GM12878 (cell line): ENCODE data around the gene TGFB3. TPM values are rescaled to one million over a fixed set of nuclear protein-coding genes. Genes with fewer than 3 reads are reported as not detected.

Experiments used
- ATAC-seq: fragments of 200-7000 bp; cut with Tn5 transposase; 3 replicates; pipeline ENCODE4 v1.9.1; 2020; ENCODE audit warnings: mild to moderate bottlenecking, moderate library complexity
- BruUV-seq: library from RNA; stranded (reverse); fragments of 400-500 nt; replicated peaks from 2 replicates; lab custom pipeline; 2021; lab: Mats Ljungman, UMichigan
- CTCF ChIA-PET: fragments of 300-600 bp; sonication (Branson Sonifier 250); formaldehyde crosslinking; extraction: SDS; loops from one replicate; lab custom pipeline; 2021; ENCODE audit warnings: inconsistent platforms; lab: Yijun Ruan, JAX
- POLR2A ChIA-PET: fragments of 350-600 bp; formaldehyde crosslinking; extraction: SDS; loops from one replicate; lab custom pipeline; 2021; ENCODE audit warnings: inconsistent platforms; lab: Charles Lee
- RAD21 ChIA-PET: fragments of 300-600 bp; sonication (Branson Sonifier 250); formaldehyde crosslinking; loops from one replicate; lab custom pipeline; 2023; ENCODE audit warnings: antibody characterized with exemption; ENCODE audit not compliant: unreplicated experiment; lab: Charles Lee
- SMC1A ChIA-PET: fragments of 300-600 bp; sonication (Branson Sonifier 250); formaldehyde crosslinking; loops from one replicate; lab custom pipeline; 2023; ENCODE audit not compliant: unreplicated experiment, uncharacterized antibody; lab: Charles Lee
- DNase-seq: peaks from one replicate; pipeline ENCODE4 v3.0.0-alpha.2; 2011; ENCODE audit warnings: low read depth, low spot score
- FAIRE-seq: peaks from 3 replicates; lab custom pipeline; 2011; peaks lifted over from hg19 to GRCh38; lab: Jason Lieb, UNC
- H2AFZ ChIP-seq: 2 replicates; pipeline ENCODE4 v1.6.0; 2011; ENCODE audit warnings: low read depth, low read length, control low read depth; ENCODE audit not compliant: control insufficient read depth
- H3K27ac ChIP-seq: 2 replicates; pipeline ENCODE4 v1.5.1; 2011; ENCODE audit warnings: control low read depth; ENCODE audit not compliant: control insufficient read depth, insufficient read depth
- H3K27me3 ChIP-seq, 2 experiments: replicated peaks in 1 of 2; 2 replicates each; pipeline versions ENCODE4 v1.6.0 to v1.6.1; 2011; ENCODE audit warnings: low read length in 1 of 2; ENCODE audit not compliant: control insufficient read depth in 2 of 2, insufficient read depth in 2 of 2
- H3K36me3 ChIP-seq, 2 experiments: 2 replicates each; pipeline ENCODE4 v1.5.1; 2011; ENCODE audit warnings: low read length in 1 of 2; ENCODE audit not compliant: control insufficient read depth in 2 of 2, insufficient read depth in 2 of 2
- H3K4me1 ChIP-seq: 2 replicates; pipeline ENCODE4 v1.6.1; 2011; ENCODE audit warnings: mild to moderate bottlenecking, low read length, moderate library complexity, mixed read lengths; ENCODE audit not compliant: control insufficient read depth, insufficient read depth
- H3K4me2 ChIP-seq: 2 replicates; pipeline ENCODE4 v1.6.0; 2011; ENCODE audit warnings: control low read depth; ENCODE audit not compliant: control insufficient read depth, insufficient read depth
- H3K4me3 ChIP-seq: fragments of 200-600 bp; sonication (generic); 2 replicates; pipeline ENCODE4 v1.5.1; 2016
- H3K79me2 ChIP-seq: 2 replicates; pipeline ENCODE4 v1.6.0; 2011; ENCODE audit warnings: low read length; ENCODE audit not compliant: control insufficient read depth, insufficient read depth
- H3K9ac ChIP-seq: 2 replicates; pipeline ENCODE4 v1.8.0; 2011; ENCODE audit warnings: low read length, control low read depth, mixed read lengths; ENCODE audit not compliant: control insufficient read depth, insufficient read depth
- H3K9me3 ChIP-seq: replicated peaks from 3 replicates; pipeline ENCODE4 v1.5.1; 2011; ENCODE audit warnings: mild to moderate bottlenecking, low read length; ENCODE audit not compliant: control insufficient read depth, insufficient read depth
- H4K20me1 ChIP-seq: 2 replicates; pipeline ENCODE4 v1.6.0; 2011; ENCODE audit not compliant: control insufficient read depth, insufficient read depth
- EED ChIP-seq: sonication (generic); IDR thresholded peaks from 2 replicates; pipeline ENCODE4 v1.6.1; 2016; ENCODE audit warnings: antibody characterized with exemption, low read depth
- ETV6 ChIP-seq, 2 experiments: fragments of 450-650 bp in 1 of 2; IDR thresholded peaks in 1 of 2; conservative IDR thresholded peaks in 1 of 2; 2 replicates each; pipeline ENCODE4 v1.6.1; 2014; ENCODE audit warnings: antibody characterized with exemption in 1 of 2, borderline replicate concordance in 1 of 2, low read depth in 1 of 2, mild to moderate bottlenecking in 1 of 2, moderate library complexity in 1 of 2
- JUND ChIP-seq: IDR thresholded peaks from 2 replicates; pipeline ENCODE4 v1.6.1; 2012; ENCODE audit warnings: low read depth, mild to moderate bottlenecking, low read length, improper control_type of control experiment, moderate library complexity
- KDM1A ChIP-seq: fragments of 200-600 bp; sonication (generic); IDR thresholded peaks from 2 replicates; pipeline ENCODE4 v1.6.1; 2016; ENCODE audit warnings: borderline replicate concordance
- MYC ChIP-seq: IDR thresholded peaks from 2 replicates; pipeline ENCODE4 v1.6.1; 2011; ENCODE audit warnings: mild to moderate bottlenecking, low read length, moderate library complexity, inconsistent platforms; ENCODE audit not compliant: insufficient read depth, insufficient replicate concordance, insufficient read length, severe bottlenecking
- NR2C1 ChIP-seq: fragments of 450-650 bp; IDR thresholded peaks from 2 replicates; pipeline ENCODE4 v1.6.1; 2017; ENCODE audit warnings: antibody characterized with exemption, mild to moderate bottlenecking, moderate library complexity
- POLR2AphosphoS2 ChIP-seq: IDR thresholded peaks from 2 replicates; pipeline ENCODE4 v1.6.1; 2011; ENCODE audit warnings: low read depth, mild to moderate bottlenecking, low read length, improper control_type of control experiment, moderate library complexity
- SMAD1 ChIP-seq: fragments of 450-650 bp; IDR thresholded peaks from 2 replicates; pipeline ENCODE4 v1.6.1; 2018; ENCODE audit warnings: mild to moderate bottlenecking, low read depth; ENCODE audit not compliant: partially characterized antibody
- ZNF274 ChIP-seq: IDR thresholded peaks from one replicate; pipeline ENCODE4 v1.8.0; 2011; ENCODE audit not compliant: insufficient read length, insufficient read depth
- WGBS: methylation state at CpG from one replicate; pipeline ENCODE4 v1.1.6; 2016; ENCODE audit warnings: low lambda C conversion rate; ENCODE audit not compliant: insufficient replicate concordance, insufficient coverage; ENCODE audit errors: missing lambda C conversion rate; 5-methylcytosine and 5-hydroxymethylcytosine counted together
- in situ Hi-C: fragments of 300-500 bp; cut with MboI; formaldehyde crosslinking; loops from 9 replicates; pipeline ENCODE4 v1.14.3; 2018; ENCODE audit warnings: mixed read lengths
- intact Hi-C: fragments of 100-400 bp; cut with micrococcal nuclease; formaldehyde crosslinking; loops from one replicate; pipeline ENCODE4 v1.14.2; 2022; ENCODE audit not compliant: unreplicated experiment
- polyA plus RNA-seq, 11 experiments: library from polyadenylated mRNA; depleted of rRNA in 4 of 11; unstranded in 6 of 11; stranded (reverse) in 5 of 11; fragments of >200 nt; fragmentation: Nextera tagmentation in 4 of 11; fragmentation: Illumina TruSeq in 1 of 11; extraction: Ambion mirVana in 4 of 11; extraction: Trizol in 1 of 11; gene quantifications; 1 replicate in 1 of 11; 2 replicates in 10 of 11; pipeline versions ENCODE4 v1.2.1 to v1.2.3, GENCODE V29; 2011 to 2016; ENCODE audit warnings: inconsistent platforms in 2 of 11, missing spikeins in 2 of 11, low read depth in 1 of 11
- total RNA-seq, 4 experiments: library from RNA; depleted of rRNA in 3 of 4; stranded (reverse); fragments of >200 nt in 3 of 4; fragmentation: Illumina TruSeq in 1 of 4; extraction: Trizol in 1 of 4; gene quantifications; 2 replicates each; pipeline versions ENCODE4 v1.2.1 to v1.2.3, GENCODE V29; 2013 to 2021

TGFB3 gene
- total and polyA plus RNA-seq, 10 of the 15 experiments (the other 5 are each of a cell fraction or from before 2014, with no cell fraction given) = 0.27 to 2.6 (median 0.82) TPM

DNA sequence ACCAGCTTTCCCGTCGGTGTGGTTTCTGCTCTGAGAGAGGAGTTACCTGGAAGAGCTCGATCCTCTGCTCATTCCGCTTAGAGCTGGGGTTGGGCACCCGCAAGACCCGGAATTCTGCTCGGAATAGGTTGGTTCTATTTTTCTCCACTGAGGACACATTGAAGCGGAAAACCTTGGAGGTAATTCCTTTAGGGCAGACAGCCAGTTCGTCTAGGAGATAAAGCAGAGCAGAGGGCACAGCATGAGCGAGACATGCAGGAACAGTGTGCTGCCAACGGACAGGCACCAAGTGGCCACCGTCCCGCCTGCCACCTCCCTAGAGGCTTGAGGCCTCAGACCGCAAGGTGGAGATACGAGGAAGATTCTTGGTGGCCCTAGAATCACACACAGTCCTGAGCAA is 10.3 kb downstream of the TGFB3 start:
- intact Hi-C loops = loop anchor here (10.0 kb wide), 1 partner anchor 797 kb away; the partner anchor contains the start of gene TMED10
- FAIRE-seq = no peak

DNA sequence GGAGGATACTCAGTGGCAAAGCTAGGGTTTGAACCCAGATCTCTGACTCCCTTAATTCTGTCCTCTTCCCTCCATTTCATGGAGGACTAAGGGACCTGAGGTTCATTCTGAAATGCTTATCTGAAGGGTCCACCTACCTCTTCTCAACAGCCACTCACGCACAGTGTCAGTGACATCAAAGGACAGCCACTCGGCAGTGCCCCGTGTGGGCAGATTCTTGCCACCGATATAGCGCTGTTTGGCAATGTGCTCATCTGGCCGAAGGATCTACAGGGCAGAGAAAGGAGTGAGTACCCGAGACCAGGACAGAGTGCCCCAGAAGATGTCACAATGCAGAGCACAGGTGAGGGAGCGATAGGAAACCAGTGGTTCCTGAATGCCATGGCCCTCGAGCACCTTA is 10.8 kb downstream of the TGFB3 start:
- no peak for FAIRE-seq
- CTCF ChIA-PET = interaction anchor here (0.8 to 2.7 kb wide), 5 partner anchors 9 to 262 kb away, joined by 3 to 10 read pairs (median 4); partner anchors contain the start of gene TGFB3
- in situ Hi-C loops = no loop called here

More for the DNA sequence above, 10.3 kb downstream of the TGFB3 start:
- H3K79me2 ChIP-seq = no peaks in the 10 kb centered on the region
- no peak overlapping the region for H3K4me3 ChIP-seq
- no peaks in the 10 kb centered on the region for H4K20me1 ChIP-seq
- WGBS = 91% methylated on average over 15 of the region's 15 CpGs
- POLR2A ChIA-PET = interaction anchor here (0.7 to 0.8 kb wide), 2 partner anchors 12 to 190 kb away, joined by 3 read pairs; no protein-coding TSS in a partner anchor
- in situ Hi-C loops = no loop called here
- RAD21 ChIA-PET = interaction anchor here (1.1 kb wide), 1 partner anchor 65 kb away, joined by 3 read pairs; no protein-coding TSS in a partner anchor
- SMC1A ChIA-PET = interaction anchor here (1.8 kb wide), 1 partner anchor 65 kb away, joined by 7 read pairs; no protein-coding TSS in a partner anchor
- no peak for ATAC-seq
- TF ChIP-seq ETV6 (conservative IDR thresholded peaks at IDR 0.05 in 1 of 2, IDR thresholded peaks at IDR 0.05 in 1 of 2; ENCODE audit: borderline replicate concordance in 1 of 2, low read depth in 1 of 2) (no peak), POLR2AphosphoS2 (no peak), MYC (no peak), ZNF274 (no peak), JUND (no peak)
- H3K9me3 ChIP-seq = no peaks in the 10 kb centered on the region
- no peaks in the 10 kb centered on the region for H3K36me3 ChIP-seq
- H3K4me1 ChIP-seq = peaks cover 9% of the 10 kb centered on the region
- H3K9ac ChIP-seq = no peak overlapping the region
- H3K27ac ChIP-seq = no peak overlapping the region
- DNase-seq = no peak
- H2AFZ ChIP-seq = no peak overlapping the region
- CTCF ChIA-PET = interaction anchor here (1.3 to 2.7 kb wide), 3 partner anchors 8 to 263 kb away, joined by 4 to 10 read pairs (median 10); partner anchors contain the start of gene TGFB3
- BruUV-seq = no TSS peak
- no peak overlapping the region for H3K4me2 ChIP-seq
- no peaks in the 10 kb centered on the region for H3K27me3 ChIP-seq

More for the DNA sequence above, 10.8 kb downstream of the TGFB3 start:
- BruUV-seq = no TSS peak
- Histone ChIP-seq H3K4me1 (peaks cover 6% of the 10 kb centered on the region; the same call in 1 of the 2 replicates), H3K27ac (no peak overlapping the region), H3K4me2 (no peak overlapping the region), H4K20me1 (no peaks in the 10 kb centered on the region), H3K9me3 (no peaks in the 10 kb centered on the region), H3K27me3 (no peaks in the 10 kb centered on the region), H3K4me3 (no peak overlapping the region), H3K9ac (no peak overlapping the region), H3K79me2 (no peaks in the 10 kb centered on the region), H3K36me3 (no peaks in the 10 kb centered on the region), H2AFZ (no peak overlapping the region)
- DNase-seq = no peak
- ChIA-PET SMC1A (no interaction called here), POLR2A (no interaction called here), RAD21 (interaction anchor here (1.1 kb wide), 1 partner anchor 64 kb away, joined by 3 read pairs; no protein-coding TSS in a partner anchor)
- no peak for ATAC-seq
- 93% methylated on average over 9 of the region's 9 CpGs for WGBS
- intact Hi-C loops = loop anchor here (10.0 kb wide), 1 partner anchor 796 kb away; the partner anchor contains the start of gene TMED10
- TF ChIP-seq POLR2AphosphoS2 = no peak
- no peak for TF ChIP-seq ETV6 (conservative IDR thresholded peaks at IDR 0.05 in 1 of 2, IDR thresholded peaks at IDR 0.05 in 1 of 2; ENCODE audit: borderline replicate concordance in 1 of 2, low read depth in 1 of 2)
- no peak for TF ChIP-seq NR2C1
- TF ChIP-seq EED = no peak
- no peak for TF ChIP-seq KDM1A
- TF ChIP-seq SMAD1 = no peak
- TF ChIP-seq, all 136 proteins: peak for 0
